T-helper 1 cell treated with Interleukin-12 subunit alpha and Interleukin-12 subunit beta and Interleukin-4 antibody, amounts not matched to agents 30 ng/mL and 1 ng/mL, for 36 hours (primary cell): ENCODE measurements around the gene MRPL53. TPM values are rescaled to one million over a fixed set of nuclear protein-coding genes. Genes with fewer than 3 reads are reported as not detected.
"Not testable (repeated sequence)": the region's sequence is repeated elsewhere in the genome, so short reads cannot be mapped to it uniquely, and the experiment has no call there.

Experiments
- intact Hi-C: fragments of 100-400 bp; cut with micrococcal nuclease; formaldehyde crosslinking; loops from one replicate; pipeline ENCODE4 v1.15.1; 2024
- total RNA-seq: library from RNA; stranded (reverse); gene quantifications from 2 replicates; pipeline ENCODE4 v1.2.3, GENCODE V29; 2022

The MRPL53 gene
- total RNA-seq, 1 donor from 2014 or later, result 121 TPM

DNA sequence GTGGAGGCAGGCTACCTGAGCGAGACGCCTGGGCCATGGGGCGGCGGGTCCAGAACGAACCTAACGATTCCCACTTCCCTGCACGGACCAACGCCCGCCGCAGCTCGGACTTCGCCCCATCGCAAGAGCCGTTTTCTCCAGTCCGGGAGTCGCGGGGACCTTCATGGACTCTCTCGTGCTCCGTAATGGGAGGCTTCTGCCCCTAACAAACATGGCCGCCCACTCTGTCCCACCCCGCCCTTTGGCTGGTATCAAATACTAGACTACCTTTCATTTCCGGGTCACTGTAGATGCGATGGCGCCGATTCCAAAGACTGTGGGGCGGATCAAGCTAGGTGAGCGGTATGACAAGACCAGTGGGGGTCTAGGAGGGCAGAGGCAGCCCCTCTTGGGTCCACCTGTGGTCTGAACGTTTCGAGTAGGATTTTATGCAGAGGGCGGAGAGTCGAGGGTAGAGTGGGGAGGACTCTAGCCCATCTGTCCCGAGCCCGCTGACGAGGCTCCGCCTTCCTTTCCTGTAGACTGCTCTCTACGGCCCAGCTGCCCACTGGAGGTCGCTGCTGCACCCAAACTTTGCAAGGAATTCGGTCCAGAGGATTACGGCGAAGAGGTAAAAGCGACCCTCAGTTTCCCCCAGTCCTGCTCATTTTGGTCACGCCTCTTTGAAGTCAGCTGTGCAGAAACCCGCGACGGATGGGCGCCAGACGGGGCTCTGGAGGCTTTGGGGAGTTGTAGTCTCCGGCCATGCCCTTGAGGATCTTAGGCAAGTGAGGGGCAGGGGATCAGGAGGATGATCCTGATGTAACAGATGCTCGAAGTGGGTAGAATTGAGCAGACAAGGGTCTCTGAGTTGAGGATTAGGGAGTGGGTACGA, 10.6 kb upstream of the MRPL53 start, which contains the start of the genes CCDC142 and TTC31:
TSS of gene CCDC142 (minus strand) at position 198 of the 874 bp plus-strand sequence. CDS start at position 37, 161 bp downstream.
TSS of gene TTC31 (plus strand) at position 281 of the 874 bp plus-strand sequence. CDS start at position 296, 15 bp downstream.
- intact Hi-C loops, result loop anchor here (1.0 to 2.0 kb wide), 16 partner anchors 11 to 746 kb away; partner anchors contain the start of genes AUP1, C2orf81, DOK1 and HTRA2

DNA sequence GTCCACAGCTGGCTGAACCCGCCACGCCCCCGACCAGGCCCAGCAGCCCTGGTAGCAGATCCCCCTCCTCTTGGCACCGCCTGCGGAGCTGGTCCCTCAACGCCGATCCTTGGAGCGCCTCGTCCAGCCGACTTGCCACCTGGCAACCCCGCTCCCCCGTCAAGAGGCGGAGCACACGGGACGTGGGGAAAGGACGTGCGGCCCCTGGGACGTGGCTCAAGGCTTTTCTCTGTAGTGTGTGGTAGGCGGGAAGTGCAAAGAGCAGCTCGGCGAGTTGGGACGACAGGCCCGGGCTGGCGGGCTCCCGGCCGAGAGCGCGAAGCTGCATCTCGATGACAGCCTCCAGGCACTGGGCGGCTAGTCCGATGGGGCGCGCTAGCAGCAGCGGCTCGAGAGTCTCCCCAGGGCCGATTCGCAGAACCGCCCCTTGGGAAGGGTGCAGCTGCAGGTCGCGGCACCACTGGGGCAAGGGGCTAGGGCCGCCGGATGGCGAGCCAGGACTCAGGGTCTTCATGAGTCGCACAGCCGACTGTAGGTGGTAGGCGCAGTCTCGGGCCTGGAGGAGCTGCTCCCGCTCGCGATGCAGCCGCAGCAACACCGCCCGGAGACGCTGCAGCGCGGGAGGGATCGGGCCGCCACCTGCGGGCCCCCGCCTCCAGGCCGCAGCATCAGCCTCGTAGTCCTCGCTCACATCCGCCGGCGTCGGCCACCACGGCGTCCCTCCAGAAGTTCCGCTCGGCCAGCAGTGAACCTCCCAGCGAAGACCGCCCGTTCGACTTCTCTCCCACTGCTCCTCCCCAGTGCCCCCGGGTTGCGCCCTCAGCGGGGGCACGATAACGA, 9.7 kb upstream of the MRPL53 start:
- intact Hi-C loops, result loop anchor here (2.0 kb wide), 1 partner anchor 47 kb away; the partner anchor contains the start of genes AUP1 and HTRA2

DNA sequence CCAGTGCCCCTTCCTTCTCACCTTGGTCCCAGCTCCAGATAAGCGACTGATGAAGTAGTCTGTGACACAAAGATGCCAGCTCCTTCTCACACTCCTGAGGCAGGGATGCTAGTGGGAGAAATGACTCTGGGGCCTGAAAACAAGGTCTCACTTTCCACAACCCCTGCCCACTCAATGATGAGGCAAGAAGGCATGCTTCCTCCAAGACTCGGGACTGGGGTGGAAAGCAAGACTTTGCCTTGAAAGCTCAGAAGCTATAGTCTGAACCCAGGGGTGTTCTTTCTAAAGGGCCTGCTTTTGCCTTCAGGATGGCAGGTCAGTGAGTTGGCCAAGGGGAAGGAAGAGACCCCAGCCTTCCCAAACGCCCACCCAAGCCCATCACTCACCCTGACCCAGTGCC, 9.0 kb upstream of the MRPL53 start:
- intact Hi-C loops, result no loop called here

DNA sequence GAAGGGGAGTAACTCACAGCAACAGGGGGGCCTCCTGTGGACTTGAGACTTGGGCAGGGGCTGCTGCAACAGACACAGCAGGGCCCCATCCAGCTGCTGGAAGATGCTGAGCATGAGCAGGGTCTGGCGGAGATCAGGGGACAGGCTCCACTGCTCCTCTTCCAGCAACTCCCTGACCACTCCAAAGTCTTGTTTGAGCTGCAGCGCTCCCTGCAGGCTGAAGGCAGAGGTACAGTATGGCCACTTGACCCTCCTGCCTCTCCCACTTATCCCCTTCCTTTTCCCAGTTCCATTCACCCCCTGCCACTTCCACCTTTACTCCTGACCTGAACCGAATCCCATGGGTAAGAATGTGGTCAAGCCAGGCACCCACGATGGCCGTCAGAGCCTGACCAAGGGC, 2.4 kb upstream of the MRPL53 start:
- intact Hi-C loops, result loop anchor here (5.0 kb wide), 1 partner anchor 1243 kb away; the partner anchor contains the start of genes CCT7 and PRADC1

DNA sequence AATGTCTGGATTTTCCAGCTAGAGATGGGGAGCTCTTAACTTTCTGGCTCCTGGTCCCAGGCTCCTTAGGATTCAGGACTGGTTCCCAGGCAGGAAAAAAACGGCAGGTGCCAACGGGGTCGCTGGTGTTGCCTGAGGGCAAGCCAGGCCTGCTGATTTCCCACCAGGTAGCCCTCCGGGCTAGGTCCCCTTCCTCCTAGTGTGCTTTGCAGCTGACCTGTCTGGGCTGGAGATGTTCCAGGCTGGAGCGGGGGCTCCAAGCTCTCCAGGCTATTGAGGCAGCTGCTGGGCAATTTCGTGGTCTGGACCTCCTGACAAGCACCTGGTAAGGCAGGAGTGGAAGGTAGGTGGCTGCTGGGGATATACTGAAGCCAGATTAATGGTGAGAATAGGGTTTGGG, 2.0 kb upstream of the MRPL53 start:
- intact Hi-C loops, result loop anchor here (5.0 kb wide), 1 partner anchor 1242 kb away; the partner anchor contains the start of genes CCT7 and PRADC1

DNA sequence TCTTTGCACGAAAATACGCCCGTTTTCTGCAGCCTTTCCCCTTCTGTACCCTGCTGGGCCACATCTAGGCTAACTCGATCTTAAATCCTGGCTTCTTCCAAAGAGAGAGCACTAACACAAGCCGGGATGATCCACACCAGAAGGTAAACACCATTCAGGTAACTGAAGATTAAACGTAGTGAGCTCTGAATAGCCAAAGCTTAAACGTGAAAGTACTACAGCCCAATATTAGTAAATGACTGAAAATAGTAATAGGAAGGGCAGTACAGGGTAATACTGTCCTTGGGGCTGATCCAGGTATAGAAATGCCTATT, 422 bp upstream of the MRPL53 start:
- intact Hi-C loops, result loop anchor here (1.0 to 5.0 kb wide), 11 partner anchors 9 to 1241 kb away; partner anchors contain the start of genes AUP1, C2orf81, CCT7 and HTRA2

DNA sequence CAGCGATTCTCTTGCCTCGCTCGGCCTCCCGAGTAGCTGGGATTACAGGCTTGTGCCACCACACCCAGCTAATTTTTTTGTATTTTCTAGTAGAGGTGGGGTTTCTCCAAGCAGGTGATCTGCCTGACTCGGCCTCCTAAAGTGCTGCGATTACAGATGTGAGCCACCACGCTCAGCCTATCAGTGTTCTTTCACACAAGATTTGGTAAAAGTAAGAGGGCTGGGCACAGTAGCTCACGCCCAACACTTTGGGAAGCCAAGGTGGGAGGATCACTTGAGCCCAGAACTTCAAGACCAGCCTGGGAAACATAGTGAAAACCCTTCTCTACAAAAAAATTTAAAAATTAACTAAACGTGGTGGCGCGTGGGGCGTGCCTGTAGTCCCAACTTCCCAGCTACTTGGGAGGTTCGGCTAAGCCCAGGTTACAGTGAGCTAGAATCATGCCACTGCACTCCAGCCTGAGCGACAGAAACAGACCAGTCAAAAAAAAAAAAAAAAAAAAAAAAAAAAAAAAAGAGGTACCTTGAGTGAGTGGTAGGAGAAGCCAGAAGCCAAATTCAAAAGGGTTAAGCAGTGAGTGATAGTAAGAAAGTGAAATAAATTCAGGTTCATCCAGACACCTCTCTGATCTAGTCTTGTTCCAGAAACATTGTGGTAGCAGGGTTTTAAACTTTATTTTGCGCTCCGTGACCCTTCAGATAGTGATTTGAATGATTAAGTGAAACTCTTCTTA, 981 bp downstream of the MRPL53 start:
- intact Hi-C loops, result loop anchor here (1.0 to 5.0 kb wide), 11 partner anchors 7 to 1239 kb away; partner anchors contain the start of genes AUP1, C2orf81, CCT7 and HTRA2

DNA sequence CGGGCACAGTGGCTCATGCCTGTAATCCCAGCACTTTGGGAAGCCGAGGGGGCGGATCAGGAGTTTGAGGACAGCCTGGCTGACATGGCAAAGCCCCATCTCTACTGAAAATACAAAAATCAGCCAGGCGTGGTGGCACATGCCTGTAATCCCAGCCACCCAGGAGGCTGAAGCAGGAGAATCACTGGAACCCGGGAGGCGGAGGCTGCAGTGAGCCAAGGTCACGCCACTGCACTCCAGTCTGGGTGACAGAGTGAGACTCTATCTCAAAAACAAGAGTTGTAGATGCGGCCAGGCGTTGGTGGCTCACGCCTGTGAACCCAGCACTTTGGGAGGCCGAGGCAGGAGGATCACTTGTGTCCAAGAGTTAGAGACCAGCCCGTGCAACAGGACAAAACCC, 1.7 kb downstream of the MRPL53 start:
- intact Hi-C loops, result loop anchor here (5.0 kb wide), 1 partner anchor 1238 kb away; the partner anchor contains the start of genes CCT7 and PRADC1

DNA sequence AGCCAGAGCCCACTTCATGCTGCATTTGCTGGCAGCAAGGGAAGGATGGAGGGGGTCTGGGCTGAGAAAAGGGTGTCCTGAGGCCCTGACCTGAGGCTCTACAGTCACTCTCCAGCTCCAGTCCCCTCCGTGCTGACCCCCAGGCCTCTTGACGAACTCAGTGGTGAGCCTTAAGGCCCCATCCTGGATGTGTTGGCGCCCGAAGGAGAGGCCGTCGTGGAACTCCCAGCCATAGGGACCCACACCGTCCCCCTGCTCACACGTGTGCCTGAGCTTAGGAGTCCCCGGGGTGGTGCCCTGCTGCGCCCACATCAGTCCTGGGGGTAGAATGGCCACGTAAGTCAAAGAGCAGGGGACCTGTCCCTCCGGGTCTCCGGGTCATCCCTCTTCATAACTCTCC, 8.1 kb downstream of the MRPL53 start:
- intact Hi-C loops, result loop anchor here (1.0 kb wide), 1 partner anchor 8 kb away; the partner anchor contains the start of gene MRPL53

DNA sequence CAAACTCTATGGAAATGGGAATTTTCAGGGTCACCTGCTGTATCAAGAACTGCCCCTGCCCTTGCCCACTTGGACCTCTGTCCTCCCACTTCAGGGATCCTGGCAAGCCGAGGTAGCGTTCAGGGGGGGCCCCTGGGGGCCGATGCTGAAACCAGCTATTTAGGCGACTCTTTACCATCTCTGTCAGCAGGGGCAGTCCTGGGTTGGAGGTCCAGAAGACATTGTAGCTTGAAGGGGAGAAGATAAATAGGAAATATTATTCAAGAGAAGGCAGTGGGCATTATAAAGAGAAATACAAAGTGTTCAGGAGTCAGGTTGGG, 9.7 kb downstream of the MRPL53 start:
- intact Hi-C loops, result no loop called here

DNA sequence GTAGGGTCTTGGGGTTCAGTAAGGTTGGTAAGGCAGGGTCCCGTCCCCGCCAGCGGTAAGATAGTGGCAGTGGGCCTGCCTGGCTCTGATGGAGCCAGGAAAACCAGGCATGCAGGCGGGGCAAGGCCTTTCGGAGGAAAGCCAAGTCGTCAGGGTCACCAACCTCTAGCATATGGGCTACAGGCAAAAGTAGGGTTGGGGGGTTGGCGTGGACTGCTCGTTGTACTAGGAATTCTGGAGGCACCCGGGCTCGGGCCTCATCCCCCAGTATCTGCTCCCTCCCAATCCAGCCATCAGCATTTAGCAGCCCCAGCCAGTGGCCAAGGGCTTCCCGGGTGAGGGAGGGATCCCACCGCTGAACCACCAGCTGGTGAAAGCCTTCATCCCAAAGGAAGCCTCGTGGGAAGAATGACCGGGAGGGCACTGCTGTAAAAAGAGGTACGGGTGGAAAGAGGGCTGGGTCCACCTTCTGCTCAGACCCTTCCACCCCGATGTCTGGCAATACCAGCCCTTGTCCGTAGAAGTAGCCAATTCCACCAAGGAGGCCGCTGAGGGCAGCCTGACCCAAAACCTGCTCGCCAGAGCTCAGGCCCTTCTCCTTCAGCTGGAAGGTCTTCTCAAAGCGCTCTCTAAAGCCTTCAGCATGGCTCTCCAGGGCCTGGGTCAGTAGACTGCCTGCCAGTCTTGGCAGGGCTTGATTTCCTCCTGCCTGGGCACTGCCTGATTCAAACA, 10.3 kb downstream of the MRPL53 start:
- intact Hi-C loops, result no loop called here

DNA sequence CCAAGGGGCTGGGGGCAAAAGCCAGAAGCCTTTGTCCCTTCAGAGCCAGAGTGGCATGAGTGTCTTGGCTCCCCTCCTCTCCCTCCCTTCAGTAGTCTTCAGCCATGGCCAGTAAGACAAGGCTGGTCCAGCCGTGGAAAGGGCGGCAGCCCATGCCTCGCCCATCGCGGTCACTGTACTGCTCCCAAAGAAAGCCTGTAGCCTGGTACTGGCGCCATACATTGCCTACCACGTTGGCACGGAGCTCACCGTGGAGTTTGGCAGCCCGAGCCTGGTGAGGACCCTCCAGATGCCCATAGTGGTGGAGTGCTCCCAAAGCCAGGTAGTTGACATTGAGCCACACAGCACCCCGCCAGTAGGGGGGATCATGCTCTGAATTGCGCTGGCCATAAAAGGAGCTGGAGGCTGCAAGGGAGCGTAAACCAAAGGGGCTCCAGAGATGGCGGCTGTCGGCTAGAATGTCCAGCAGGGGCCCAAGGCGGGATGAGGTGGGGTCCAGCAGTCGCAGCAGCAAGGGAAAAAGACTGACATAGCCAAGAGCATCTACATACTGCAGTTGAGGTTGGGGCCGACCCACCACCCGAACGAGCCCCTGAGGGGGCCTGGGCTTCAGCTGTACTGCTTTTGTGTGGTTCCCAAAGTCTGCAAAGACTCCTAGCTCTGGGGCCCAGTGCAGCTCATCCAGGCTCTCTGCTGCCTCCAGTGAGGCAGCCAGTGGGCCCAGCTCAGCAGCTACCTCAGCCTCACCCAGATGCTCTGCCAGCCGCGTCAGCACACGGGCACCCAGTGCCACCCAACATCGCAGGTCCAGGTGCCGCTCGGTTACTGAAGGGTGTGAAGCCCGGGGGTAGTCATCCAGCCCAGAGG, 11.1 kb downstream of the MRPL53 start:
- intact Hi-C loops, result no loop called here

DNA sequence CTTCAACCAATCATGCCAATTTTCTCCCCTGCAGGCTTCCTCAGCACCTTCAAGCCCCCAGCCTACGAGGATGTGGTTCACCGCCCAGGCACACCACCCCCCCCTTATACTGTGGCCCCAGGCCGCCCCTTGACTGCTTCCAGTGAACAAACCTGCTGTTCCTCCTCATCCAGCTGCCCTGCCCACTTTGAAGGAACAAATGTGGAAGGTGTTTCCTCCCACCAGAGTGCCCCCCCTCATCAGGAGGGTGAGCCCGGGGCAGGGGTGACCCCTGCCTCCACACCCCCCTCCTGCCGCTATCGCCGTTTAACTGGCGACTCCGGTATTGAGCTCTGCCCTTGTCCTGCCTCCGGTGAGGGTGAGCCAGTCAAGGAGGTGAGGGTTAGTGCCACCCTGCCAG, 12.3 kb downstream of the MRPL53 start:
- intact Hi-C loops, result not testable (repeated sequence)

DNA sequence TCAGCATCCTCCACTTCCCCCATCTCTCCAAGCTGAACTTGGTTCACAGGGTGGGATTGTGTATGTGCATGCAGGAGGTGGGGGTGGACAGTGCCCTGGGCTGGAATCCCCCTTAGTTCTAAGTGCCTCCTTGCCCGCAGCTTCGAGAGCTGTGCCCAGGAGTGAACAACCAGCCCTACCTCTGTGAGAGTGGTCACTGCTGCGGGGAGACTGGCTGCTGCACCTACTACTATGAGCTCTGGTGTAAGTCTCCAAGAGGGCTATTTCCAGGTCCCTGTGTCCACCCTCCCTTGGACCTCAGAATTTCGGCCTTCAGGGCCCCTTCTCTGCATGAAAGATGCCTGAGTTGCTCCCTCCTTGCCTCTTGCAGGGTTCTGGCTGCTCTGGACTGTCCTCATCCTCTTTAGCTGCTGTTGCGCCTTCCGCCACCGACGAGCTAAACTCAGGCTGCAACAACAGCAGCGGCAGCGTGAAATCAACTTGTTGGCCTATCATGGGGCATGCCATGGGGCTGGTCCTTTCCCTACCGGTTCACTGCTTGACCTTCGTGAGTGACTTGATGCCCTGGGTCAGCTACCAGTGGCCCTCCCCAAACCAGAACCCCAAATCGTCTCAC, 12.9 kb downstream of the MRPL53 start:
- intact Hi-C loops, result loop anchor here (2.0 to 5.0 kb wide), 4 partner anchors 195 to 1072 kb away; partner anchors contain the start of genes ALMS1 and SEMA4F

DNA sequence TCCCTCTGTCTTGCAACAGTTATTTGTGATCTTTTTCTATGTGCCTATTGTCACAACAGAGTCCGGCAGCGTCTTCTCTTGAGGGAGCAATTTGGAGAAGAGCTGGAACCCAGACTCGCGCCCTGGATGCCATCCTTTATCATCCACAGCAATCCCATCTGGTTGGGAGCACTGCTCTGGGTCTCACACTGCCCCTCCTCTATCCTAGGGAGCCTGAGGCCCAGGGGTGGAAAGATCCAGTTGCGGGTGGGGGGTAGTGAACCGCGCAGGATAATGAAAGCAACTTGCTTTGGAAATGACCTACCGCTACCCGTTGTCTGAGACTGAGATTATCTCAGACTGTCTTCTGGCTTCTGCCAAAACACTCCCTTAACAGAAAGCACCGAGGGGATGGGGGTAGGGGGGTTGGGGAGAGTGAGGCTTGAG, 13.5 kb downstream of the MRPL53 start:
- intact Hi-C loops, result loop anchor here (1.0 to 5.0 kb wide), 15 partner anchors 7 to 1225 kb away; partner anchors contain the start of genes ALMS1, AUP1, C2orf81 and CCT7

DNA sequence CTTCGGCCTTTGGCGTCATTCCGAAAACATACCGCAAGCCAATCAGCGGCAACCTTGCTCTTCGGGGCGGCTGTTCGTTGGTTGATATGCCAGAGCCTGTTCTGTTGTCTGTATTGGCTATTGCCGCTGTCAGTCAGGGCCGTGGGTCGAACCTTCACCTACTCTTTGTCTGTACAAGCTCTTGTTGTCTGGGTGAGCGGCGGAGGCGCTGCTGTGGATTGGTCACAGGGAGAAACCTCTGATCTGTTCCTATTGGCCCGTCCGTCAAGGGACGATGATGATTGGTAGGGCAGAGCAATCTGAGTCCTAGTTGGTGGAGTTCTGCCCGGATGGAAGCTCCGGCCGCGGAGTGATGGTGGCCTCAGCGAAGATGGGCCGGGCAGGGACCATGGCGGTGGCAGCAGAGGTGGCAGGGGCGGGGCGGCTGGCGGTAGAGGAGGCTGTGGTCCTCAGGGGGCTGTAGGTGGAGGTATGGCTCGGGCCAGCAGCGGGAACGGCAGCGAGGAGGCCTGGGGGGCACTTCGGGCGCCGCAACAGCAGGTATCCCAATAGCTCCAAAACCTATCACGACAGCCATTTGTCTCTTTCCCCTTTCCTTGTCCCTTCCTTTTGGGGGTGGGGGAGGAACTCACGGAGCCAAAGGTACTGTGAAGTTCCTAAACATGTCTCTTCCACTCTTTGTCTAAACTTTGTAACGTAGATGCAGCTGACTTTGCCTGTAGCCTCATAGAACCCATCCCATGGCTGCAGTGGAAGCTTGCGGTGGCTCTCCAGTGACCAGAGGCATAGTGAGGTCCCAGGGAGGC, 14.1 kb downstream of the MRPL53 start, which contains the start of gene WBP1:
TSS of gene WBP1 (plus strand) at position 307 of the 806 bp plus-strand sequence. CDS start at position 472, 165 bp downstream.
- intact Hi-C loops, result loop anchor here (1.0 to 5.0 kb wide), 15 partner anchors 8 to 1224 kb away; partner anchors contain the start of genes ALMS1, AUP1, C2orf81 and CCT7

DNA sequence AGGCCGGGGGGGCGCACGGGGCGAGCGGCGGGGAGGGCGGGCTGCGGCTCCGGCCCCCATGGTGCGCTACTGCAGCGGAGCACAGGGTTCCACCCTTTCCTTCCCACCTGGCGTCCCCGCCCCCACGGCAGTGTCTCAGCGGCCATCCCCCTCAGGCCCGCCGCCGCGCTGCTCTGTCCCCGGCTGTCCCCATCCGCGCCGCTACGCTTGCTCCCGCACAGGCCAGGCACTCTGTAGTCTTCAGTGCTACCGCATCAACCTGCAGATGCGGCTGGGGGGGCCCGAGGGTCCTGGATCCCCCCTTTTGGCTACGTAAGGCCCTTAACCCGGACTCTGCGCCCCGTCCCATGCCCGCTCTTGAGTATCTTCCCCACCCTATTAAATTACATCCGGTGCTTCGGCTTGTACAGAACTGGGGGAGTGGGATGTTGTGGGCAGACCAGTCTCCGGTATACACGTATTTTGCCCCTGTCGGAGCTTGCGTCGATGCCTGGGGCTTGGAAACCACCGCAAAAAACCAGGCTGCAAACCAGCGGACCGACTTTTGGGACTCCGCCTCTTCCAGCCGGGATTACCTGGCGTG, 14.8 kb downstream of the MRPL53 start:
- intact Hi-C loops, result loop anchor here (1.0 to 5.0 kb wide), 15 partner anchors 9 to 1223 kb away; partner anchors contain the start of genes ALMS1, AUP1, C2orf81 and CCT7
